Epithelial cell of proximal tubule (primary cell): ENCODE data around the gene UBE2F. TPM values are rescaled to one million over a fixed set of nuclear protein-coding genes. Genes with fewer than 3 reads are reported as not detected.

Experiments
- DNase-seq: peaks from one replicate; pipeline ENCODE4 v3.0.0-alpha.2; 2011; ENCODE audit warnings: low read depth
- H3K4me3 ChIP-seq: 2 replicates; pipeline ENCODE4 v1.5.1; 2011; ENCODE audit warnings: low read depth, mild to moderate bottlenecking, low read length
- CTCF ChIP-seq: conservative IDR thresholded peaks from 2 replicates; pipeline ENCODE4 v1.5.1; 2012; ENCODE audit warnings: low read depth, mild to moderate bottlenecking, low read length
- total RNA-seq: library from RNA; depleted of rRNA; stranded (reverse); fragments of >200 nt; gene quantifications from 2 replicates; pipeline ENCODE4 v1.2.3, GENCODE V29; 2015

UBE2F gene
- total RNA-seq, 1 donor from 2014 or later = 54.8 TPM

GRCh38 chr2:238022594-238023157 lies 55.9 kb downstream of the UBE2F start:
- H3K4me3 ChIP-seq = no peak overlapping the region
- DNase-seq = no peak
- no peak for TF ChIP-seq CTCF

GRCh38 chr2:238023608-238024007 lies 56.8 kb downstream of the UBE2F start:
- DNase-seq = no peak

GRCh38 chr2:238024986-238025385 lies 58.2 kb downstream of the UBE2F start:
- H3K4me3 ChIP-seq = no peak overlapping the region
- no peak for DNase-seq
- TF ChIP-seq CTCF = no peak

More at GRCh38 chr2:238023608-238024007, 56.8 kb downstream of the UBE2F start:
- H3K4me3 ChIP-seq = no peak overlapping the region
- no peak for TF ChIP-seq CTCF

- no peak for DNase-seq
- no peak for TF ChIP-seq CTCF
- H3K4me3 ChIP-seq = no peak overlapping the region
Measured at GRCh38 chr2:238025741-238026360, 59.0 kb downstream of the UBE2F start.

GRCh38 chr2:238027058-238027457 lies 60.2 kb downstream of the UBE2F start:
- DNase-seq = no peak
- TF ChIP-seq CTCF = no peak

GRCh38 chr2:238027591-238028415 lies 61.0 kb downstream of the UBE2F start:
- H3K4me3 ChIP-seq = no peak overlapping the region
- no peak for DNase-seq
- no peak for TF ChIP-seq CTCF

More at GRCh38 chr2:238027058-238027457, 60.2 kb downstream of the UBE2F start:
- H3K4me3 ChIP-seq = no peak overlapping the region
